ENCODE measurements around the gene MEA1. TPM values are rescaled to one million over a fixed set of nuclear protein-coding genes. Genes with fewer than 3 reads are reported as not detected.
"Not testable (repeated sequence)": the region's sequence is repeated elsewhere in the genome, so short reads cannot be mapped to it uniquely, and the experiment has no call there.

MEA1 gene
- polyA plus RNA-seq, 1 donor, result 73.8 TPM

- DNase-seq, result no peak
- Histone ChIP-seq H3K4me3 (ENCODE audit: low read length) (peak overlapping the region; percentile 75), H3K4me1 (ENCODE audit: control insufficient read depth, insufficient read depth, low read length) (peaks cover 21% of the 10 kb centered on the region), H3K9me3 (ENCODE audit: control insufficient read depth, low read depth, low read length) (no peaks in the 10 kb centered on the region), H3K27ac (ENCODE audit: low read length) (peak overlapping the region; percentile 10), H3K36me3 (ENCODE audit: control insufficient read depth, insufficient read depth, low read length) (peaks cover 52% of the 10 kb centered on the region), H3K27me3 (ENCODE audit: control insufficient read depth, insufficient read depth, low read length) (no peaks in the 10 kb centered on the region)
- WGBS (ENCODE audit: insufficient coverage, low lambda C conversion rate), result 0% methylated on average over 1 of the region's 25 CpGs
Observed at GRCh38 chr6:43013097-43013842, 476 bp downstream of the MEA1 start.

GRCh38 chr6:43012364-43012763 is 1.4 kb downstream of the MEA1 start:
- WGBS (ENCODE audit: insufficient coverage, low lambda C conversion rate), result 100% methylated on average over 2 of the region's 6 CpGs
- H3K4me3 ChIP-seq (ENCODE audit: low read length), result no peak overlapping the region
- H3K9me3 ChIP-seq (ENCODE audit: control insufficient read depth, low read depth, low read length), result no peaks in the 10 kb centered on the region
- no peaks in the 10 kb centered on the region for H3K27me3 ChIP-seq (ENCODE audit: control insufficient read depth, insufficient read depth, low read length)
- peaks cover 21% of the 10 kb centered on the region for H3K4me1 ChIP-seq (ENCODE audit: control insufficient read depth, insufficient read depth, low read length)
- H3K36me3 ChIP-seq (ENCODE audit: control insufficient read depth, insufficient read depth, low read length), result peaks cover 52% of the 10 kb centered on the region
- H3K27ac ChIP-seq (ENCODE audit: low read length), result no peak overlapping the region
- DNase-seq, result no peak

DNA sequence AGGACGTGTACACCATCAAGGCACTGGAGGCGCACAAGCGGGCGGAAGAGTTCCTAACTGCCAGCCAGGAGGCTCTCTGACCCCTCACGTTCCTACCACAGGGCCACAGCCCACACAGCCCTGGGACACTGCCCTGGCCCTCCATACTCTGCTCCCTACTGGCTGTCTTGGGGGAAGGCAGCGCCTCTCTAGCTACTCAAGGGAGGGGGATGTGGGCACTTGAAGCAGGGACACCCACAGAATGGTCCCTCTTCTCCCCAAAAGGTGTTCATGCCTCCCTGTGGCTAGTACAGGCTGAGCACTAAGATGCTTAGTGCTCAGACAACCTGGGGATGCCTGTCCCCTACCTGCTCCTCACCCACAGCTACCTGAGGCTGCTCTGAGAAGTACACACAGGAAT is 2.5 kb downstream of the MEA1 start:
- H3K27me3 ChIP-seq (ENCODE audit: control insufficient read depth, insufficient read depth, low read length), result no peaks in the 10 kb centered on the region
- peaks cover 13% of the 10 kb centered on the region for H3K4me1 ChIP-seq (ENCODE audit: control insufficient read depth, insufficient read depth, low read length)
- no peak overlapping the region for H3K4me3 ChIP-seq (ENCODE audit: low read length)
- H3K36me3 ChIP-seq (ENCODE audit: control insufficient read depth, insufficient read depth, low read length), result peaks cover 61% of the 10 kb centered on the region
- no peak overlapping the region for H3K27ac ChIP-seq (ENCODE audit: low read length)
- no peak for DNase-seq
- no peaks in the 10 kb centered on the region for H3K9me3 ChIP-seq (ENCODE audit: control insufficient read depth, low read depth, low read length)
- WGBS (ENCODE audit: insufficient coverage, low lambda C conversion rate), result no CpG with 5 or more reads among the region's 6 CpGs

DNA sequence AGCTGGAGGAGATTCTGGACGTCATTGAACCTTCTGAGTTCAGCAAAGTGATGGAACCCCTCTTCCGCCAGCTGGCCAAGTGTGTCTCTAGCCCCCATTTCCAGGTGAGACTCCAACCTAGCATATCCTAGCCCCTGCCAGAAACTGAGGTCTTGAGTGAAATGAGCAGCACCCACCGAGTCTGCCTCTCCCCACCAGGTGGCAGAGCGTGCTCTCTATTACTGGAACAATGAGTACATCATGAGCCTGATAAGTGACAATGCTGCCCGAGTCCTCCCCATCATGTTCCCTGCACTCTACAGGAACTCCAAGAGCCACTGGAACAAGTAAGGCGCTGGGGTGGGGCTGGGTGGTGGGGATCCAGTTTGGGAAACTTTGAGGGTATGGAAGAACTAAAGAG is 4.6 kb downstream of the MEA1 start:
- Histone ChIP-seq H3K27me3 (ENCODE audit: control insufficient read depth, insufficient read depth, low read length) (no peaks in the 10 kb centered on the region), H3K4me3 (ENCODE audit: low read length) (no peak overlapping the region), H3K36me3 (ENCODE audit: control insufficient read depth, insufficient read depth, low read length) (peaks cover 67% of the 10 kb centered on the region), H3K4me1 (ENCODE audit: control insufficient read depth, insufficient read depth, low read length) (peaks cover 8% of the 10 kb centered on the region), H3K27ac (ENCODE audit: low read length) (no peak overlapping the region), H3K9me3 (ENCODE audit: control insufficient read depth, low read depth, low read length) (no peaks in the 10 kb centered on the region)
- peak in 1 of 2 donors; percentile 36 for DNase-seq
- WGBS (ENCODE audit: insufficient coverage, low lambda C conversion rate), result no CpG with 5 or more reads among the region's 6 CpGs

DNA sequence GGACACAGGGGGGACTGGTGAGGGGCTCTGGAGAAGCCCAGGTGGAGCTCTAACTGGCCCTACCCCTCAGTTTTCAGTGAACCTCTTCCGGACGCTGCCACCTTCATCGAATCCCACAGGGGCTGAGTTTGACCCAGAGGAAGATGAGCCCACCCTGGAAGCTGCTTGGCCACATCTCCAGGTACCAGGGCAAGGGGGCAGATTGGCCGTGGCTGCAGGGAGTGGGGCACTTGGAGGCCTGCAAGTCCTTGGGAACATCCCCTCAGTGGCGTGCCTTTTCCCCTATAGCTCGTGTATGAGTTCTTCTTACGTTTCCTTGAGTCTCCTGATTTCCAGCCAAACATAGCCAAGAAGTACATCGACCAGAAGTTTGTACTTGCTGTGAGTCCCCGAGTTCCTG is 6.6 kb downstream of the MEA1 start:
- Histone ChIP-seq H3K4me3 (ENCODE audit: low read length) (no peak overlapping the region), H3K27ac (ENCODE audit: low read length) (no peak overlapping the region), H3K27me3 (ENCODE audit: control insufficient read depth, insufficient read depth, low read length) (no peaks in the 10 kb centered on the region), H3K36me3 (ENCODE audit: control insufficient read depth, insufficient read depth, low read length) (peaks cover 72% of the 10 kb centered on the region), H3K4me1 (ENCODE audit: control insufficient read depth, insufficient read depth, low read length) (no peaks in the 10 kb centered on the region), H3K9me3 (ENCODE audit: control insufficient read depth, low read depth, low read length) (no peaks in the 10 kb centered on the region)
- no peak for DNase-seq
- no CpG with 5 or more reads among the region's 9 CpGs for WGBS (ENCODE audit: insufficient coverage, low lambda C conversion rate)

DNA sequence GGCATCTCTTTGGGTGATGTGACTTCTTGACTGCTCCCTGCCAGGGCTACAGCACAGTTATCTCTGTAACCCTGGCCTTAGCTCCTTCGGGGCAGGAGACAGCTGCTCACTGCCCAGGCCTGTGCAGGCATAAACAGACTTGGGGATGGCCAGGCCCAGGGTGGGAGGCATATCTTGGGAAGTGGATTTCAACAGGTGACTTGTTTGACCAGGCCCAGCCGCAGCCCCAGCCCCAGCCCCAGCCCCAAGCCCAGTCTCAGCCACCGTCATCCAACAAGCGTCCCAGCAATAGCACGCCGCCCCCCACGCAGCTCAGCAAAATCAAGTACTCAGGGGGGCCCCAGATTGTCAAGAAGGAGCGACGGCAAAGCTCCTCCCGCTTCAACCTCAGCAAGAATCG is 7.5 kb downstream of the MEA1 start:
- Histone ChIP-seq H3K4me1 (ENCODE audit: control insufficient read depth, insufficient read depth, low read length) (no peaks in the 10 kb centered on the region), H3K36me3 (ENCODE audit: control insufficient read depth, insufficient read depth, low read length) (peaks cover 63% of the 10 kb centered on the region), H3K4me3 (ENCODE audit: low read length) (no peak overlapping the region), H3K27me3 (ENCODE audit: control insufficient read depth, insufficient read depth, low read length) (no peaks in the 10 kb centered on the region), H3K27ac (ENCODE audit: low read length) (no peak overlapping the region), H3K9me3 (ENCODE audit: control insufficient read depth, low read depth, low read length) (no peaks in the 10 kb centered on the region)
- DNase-seq, result no peak
- no CpG with 5 or more reads among the region's 11 CpGs for WGBS (ENCODE audit: insufficient coverage, low lambda C conversion rate)

DNA sequence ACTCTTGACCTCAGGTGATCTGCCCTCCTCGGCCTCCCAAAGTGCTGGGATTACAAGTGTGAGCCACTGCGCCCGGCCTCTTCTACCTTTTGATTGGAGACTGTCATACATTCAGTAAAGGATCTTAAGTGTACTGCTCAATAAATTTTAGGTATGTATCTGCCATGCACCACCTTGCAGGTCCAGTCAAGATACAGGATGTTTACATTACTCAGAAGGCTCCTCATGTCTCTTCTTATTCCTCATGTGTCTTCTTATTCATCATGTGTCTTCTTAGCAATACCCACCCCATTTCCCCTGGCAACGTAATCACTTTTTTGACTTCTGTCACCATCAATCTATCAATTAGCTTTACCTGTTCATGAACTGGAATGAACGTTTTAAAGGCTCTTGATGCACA is 7.9 kb downstream of the MEA1 start:
- 80% methylated on average over 1 of the region's 5 CpGs for WGBS (ENCODE audit: insufficient coverage, low lambda C conversion rate)
- H3K36me3 ChIP-seq (ENCODE audit: control insufficient read depth, insufficient read depth, low read length), result peaks cover 61% of the 10 kb centered on the region
- no peaks in the 10 kb centered on the region for H3K27me3 ChIP-seq (ENCODE audit: control insufficient read depth, insufficient read depth, low read length)
- no peaks in the 10 kb centered on the region for H3K9me3 ChIP-seq (ENCODE audit: control insufficient read depth, low read depth, low read length)
- H3K4me3 ChIP-seq (ENCODE audit: low read length), result no peak overlapping the region
- H3K4me1 ChIP-seq (ENCODE audit: control insufficient read depth, insufficient read depth, low read length), result no peaks in the 10 kb centered on the region
- no peak for DNase-seq
- no peak overlapping the region for H3K27ac ChIP-seq (ENCODE audit: low read length)

- H3K4me3 ChIP-seq (ENCODE audit: low read length), result no peak overlapping the region
- no CpG with 5 or more reads among the region's 8 CpGs for WGBS (ENCODE audit: insufficient coverage, low lambda C conversion rate)
Observed at GRCh38 chr6:43001843-43002242, 11.9 kb downstream of the MEA1 start.

DNA sequence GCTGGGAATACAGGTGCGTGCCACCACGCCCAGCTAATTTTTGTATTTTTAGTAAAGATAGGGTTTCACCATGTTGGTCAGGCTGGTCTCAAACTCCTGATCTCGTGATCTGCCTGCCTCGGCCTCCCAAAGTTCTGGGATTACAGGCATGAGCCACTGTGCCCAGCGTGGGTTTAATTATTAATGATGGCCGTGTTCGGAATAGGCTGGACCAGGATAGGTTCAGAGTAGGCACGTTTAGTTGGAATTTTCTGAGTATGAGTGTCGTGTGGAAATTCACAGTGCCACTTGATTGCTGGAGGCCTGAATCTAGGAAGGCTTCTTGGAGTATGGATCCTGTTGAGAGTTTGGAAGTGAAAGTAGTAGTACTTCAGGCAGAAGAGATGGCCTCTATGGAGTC is 15.5 kb downstream of the MEA1 start:
- not testable (repeated sequence) for H3K4me1 ChIP-seq (ENCODE audit: control insufficient read depth, insufficient read depth, low read length); H3K9me3 ChIP-seq (ENCODE audit: control insufficient read depth, low read depth, low read length); DNase-seq; H3K27ac ChIP-seq (ENCODE audit: low read length); H3K27me3 ChIP-seq (ENCODE audit: control insufficient read depth, insufficient read depth, low read length); H3K4me3 ChIP-seq (ENCODE audit: low read length)
- peaks cover 23% of the 10 kb centered on the region for H3K36me3 ChIP-seq (ENCODE audit: control insufficient read depth, insufficient read depth, low read length)
- no CpG with 5 or more reads among the region's 9 CpGs for WGBS (ENCODE audit: insufficient coverage, low lambda C conversion rate)

More at GRCh38 chr6:43001843-43002242, 11.9 kb downstream of the MEA1 start:
- no peak overlapping the region for H3K27ac ChIP-seq (ENCODE audit: low read length)
- H3K4me1 ChIP-seq (ENCODE audit: control insufficient read depth, insufficient read depth, low read length), result peaks cover 2% of the 10 kb centered on the region
- H3K9me3 ChIP-seq (ENCODE audit: control insufficient read depth, low read depth, low read length), result no peaks in the 10 kb centered on the region
- H3K27me3 ChIP-seq (ENCODE audit: control insufficient read depth, insufficient read depth, low read length), result no peaks in the 10 kb centered on the region
- H3K36me3 ChIP-seq (ENCODE audit: control insufficient read depth, insufficient read depth, low read length), result peaks cover 29% of the 10 kb centered on the region
- DNase-seq, result no peak

GRCh38 chr6:42996513-42996912 is 17.2 kb downstream of the MEA1 start:
- H3K4me3 ChIP-seq (ENCODE audit: low read length), result no peak overlapping the region
- peak overlapping the region; percentile 68 for H3K27ac ChIP-seq (ENCODE audit: low read length)
- DNase-seq, result peak; percentile 64 to 83
- H3K4me1 ChIP-seq (ENCODE audit: control insufficient read depth, insufficient read depth, low read length), result peaks cover 5% of the 10 kb centered on the region
- H3K36me3 ChIP-seq (ENCODE audit: control insufficient read depth, insufficient read depth, low read length), result peaks cover 22% of the 10 kb centered on the region
- H3K9me3 ChIP-seq (ENCODE audit: control insufficient read depth, low read depth, low read length), result no peaks in the 10 kb centered on the region
- H3K27me3 ChIP-seq (ENCODE audit: control insufficient read depth, insufficient read depth, low read length), result no peaks in the 10 kb centered on the region

DNA sequence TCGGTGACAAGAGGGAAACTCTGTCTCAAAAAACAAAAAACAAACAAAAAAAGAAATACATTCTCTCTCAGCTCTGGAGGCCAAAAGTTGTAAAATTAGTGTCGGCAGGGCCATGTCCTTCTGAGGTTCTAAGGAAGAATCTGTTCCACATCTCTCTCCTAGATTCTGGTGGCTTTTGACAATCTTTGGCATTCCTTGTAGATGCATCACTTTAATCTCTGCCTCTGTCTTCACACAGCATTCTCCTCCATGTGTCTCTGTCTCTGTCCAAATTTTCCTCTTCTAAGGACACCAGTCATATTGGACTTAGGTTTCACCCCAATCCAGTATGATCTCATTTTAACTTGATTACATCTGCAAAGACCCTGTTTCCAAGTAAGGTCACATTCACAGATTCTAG is 20.3 kb downstream of the MEA1 start:
- 100% methylated on average over 1 of the region's 2 CpGs for WGBS (ENCODE audit: insufficient coverage, low lambda C conversion rate)
- H3K36me3 ChIP-seq (ENCODE audit: control insufficient read depth, insufficient read depth, low read length), result peaks cover 31% of the 10 kb centered on the region
- peaks cover 31% of the 10 kb centered on the region for H3K4me1 ChIP-seq (ENCODE audit: control insufficient read depth, insufficient read depth, low read length)
- no peaks in the 10 kb centered on the region for H3K27me3 ChIP-seq (ENCODE audit: control insufficient read depth, insufficient read depth, low read length)
- no peaks in the 10 kb centered on the region for H3K9me3 ChIP-seq (ENCODE audit: control insufficient read depth, low read depth, low read length)
- DNase-seq, result no peak
- H3K27ac ChIP-seq (ENCODE audit: low read length), result no peak overlapping the region
- H3K4me3 ChIP-seq (ENCODE audit: low read length), result no peak overlapping the region

Data from large intestine (tissue), 3 donors.